NT2/D1 (cell line): ENCODE results near the gene TMEM98.

Source experiments
- YY1 ChIP-seq: IDR thresholded peaks from 2 replicates; pipeline ENCODE4 v1.6.1; 2011; ENCODE audit not compliant: insufficient read length, insufficient read depth
- ZNF274 ChIP-seq: IDR thresholded peaks from 2 replicates; pipeline ENCODE4 v1.6.1; 2011; ENCODE audit warnings: mild to moderate bottlenecking, low read depth, low read length

- TF ChIP-seq ZNF274, result no peak
- TF ChIP-seq YY1, result no peak
Observed at GRCh38 chr17:32941419-32942032, 13.6 kb downstream of the TMEM98 start.
